HG03342 (cell line): ENCODE measurements around the gene TEX48.

Experiments
- ATAC-seq: cut with Tn5 transposase; IDR thresholded peaks from one replicate; pipeline ENCODE4 v1.9.1; 2021; ENCODE audit warnings: mild to moderate bottlenecking, moderate library complexity; ENCODE audit not compliant: unreplicated experiment

The TEX48 gene

DNA sequence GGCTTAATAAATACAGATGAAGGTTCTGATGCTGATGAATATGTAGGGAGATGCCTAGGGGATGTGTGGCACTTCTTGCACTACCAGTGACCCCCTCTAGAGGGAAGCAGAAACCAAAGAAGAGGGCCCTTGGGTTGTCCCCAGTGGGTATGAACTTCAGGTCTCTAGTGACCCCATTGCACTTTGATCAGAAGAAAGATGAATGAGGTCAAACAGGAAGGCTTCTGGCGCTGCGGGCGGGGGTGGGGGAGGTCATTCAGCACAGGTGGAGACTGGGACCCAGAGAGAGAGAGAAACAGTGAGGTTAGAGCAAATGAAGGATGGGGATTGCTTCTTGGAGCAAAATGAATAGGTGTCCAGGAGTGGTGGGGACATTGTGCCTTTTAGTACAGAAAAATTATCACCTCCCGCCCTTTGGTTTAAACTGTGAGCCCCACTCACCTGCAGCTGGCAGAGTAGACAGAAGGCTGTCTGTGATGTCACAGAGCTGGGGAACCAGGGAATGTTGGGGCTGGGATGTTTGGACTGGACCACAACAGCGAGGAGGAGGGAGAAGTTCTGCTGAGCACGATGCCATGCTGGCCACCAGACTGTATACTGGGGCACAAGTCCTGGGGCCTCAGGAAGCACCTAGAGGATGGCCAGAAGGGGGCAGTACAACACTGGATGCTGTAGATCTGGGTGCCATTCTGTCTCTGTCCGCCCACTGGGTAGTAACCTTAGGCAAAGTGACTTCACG lies at the start of gene TEX48:
Gene TEX48 (minus strand): TSS at position 599 of the 739 bp plus-strand sequence. CDS start 10,469 bp downstream, outside the sequence.
- peak; percentile 83 for ATAC-seq

- no peak for ATAC-seq
Observed at GRCh38 chr9:114731701-114732100, 49.7 kb upstream of the TEX48 start.

DNA sequence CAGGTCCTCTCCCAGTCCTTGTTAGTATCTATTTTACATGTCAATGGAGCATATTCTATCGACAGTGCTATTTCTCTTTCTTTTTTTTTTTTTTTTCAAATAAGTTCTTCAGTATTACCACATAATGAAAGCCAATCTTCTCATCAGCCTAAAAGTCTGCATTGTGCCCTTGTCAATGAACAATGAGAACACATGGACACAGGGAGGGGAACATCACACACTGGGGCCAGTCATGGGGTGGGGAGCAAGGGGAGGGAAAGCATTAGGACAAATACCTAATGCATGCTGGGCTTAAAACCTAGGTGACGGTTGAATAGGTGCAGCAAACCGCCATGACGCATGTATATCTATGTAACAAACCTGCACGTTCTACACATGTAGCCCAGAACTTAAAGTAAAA lies 47.7 kb upstream of the TEX48 start:
- no peak for ATAC-seq

DNA sequence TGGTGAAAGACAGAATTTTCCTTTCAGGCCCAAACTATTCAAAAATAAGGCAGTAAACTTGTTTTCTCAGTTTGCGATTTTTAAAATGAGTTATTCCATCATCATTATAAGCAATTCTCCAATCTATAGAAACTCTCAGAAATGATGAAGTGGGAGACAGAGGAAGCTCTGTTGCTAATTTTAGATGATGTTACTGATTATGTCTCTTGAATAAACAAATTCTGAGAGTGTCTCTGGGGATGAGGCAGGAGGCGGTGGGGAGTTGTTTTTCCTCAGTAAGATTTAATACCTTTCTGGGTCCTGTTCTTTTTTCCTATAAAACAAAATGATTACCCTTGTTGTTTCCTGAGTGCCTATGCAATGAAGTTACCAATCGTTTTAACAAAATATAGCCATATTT lies 43.9 kb upstream of the TEX48 start:
- ATAC-seq = no peak

- no peak for ATAC-seq
Observed at GRCh38 chr9:114724744-114725143, 42.8 kb upstream of the TEX48 start.

DNA sequence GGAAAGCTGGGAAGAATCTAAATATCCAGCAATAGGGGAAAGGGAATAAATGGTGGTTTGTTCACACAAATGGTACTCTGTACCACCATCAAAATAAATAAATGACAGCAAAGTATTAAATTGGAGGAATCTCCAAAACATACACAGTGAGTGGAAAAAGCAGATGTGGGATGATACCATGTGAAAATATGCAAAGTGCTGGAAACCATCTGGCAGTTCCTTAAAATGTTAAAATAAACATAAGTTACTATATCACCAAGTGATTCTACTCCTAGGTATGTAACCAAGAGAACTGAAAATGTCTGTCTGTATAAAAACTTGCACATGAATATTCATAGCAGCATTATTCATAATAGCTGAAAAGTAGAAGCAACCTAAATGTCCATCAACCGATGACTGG lies 41.9 kb upstream of the TEX48 start:
- ATAC-seq = no peak

- no peak for ATAC-seq
Observed at GRCh38 chr9:114722937-114723620, 41.1 kb upstream of the TEX48 start.

- no peak for ATAC-seq
Observed at GRCh38 chr9:114722081-114722621, 40.2 kb upstream of the TEX48 start.

GRCh38 chr9:114721491-114722079 lies 39.6 kb upstream of the TEX48 start:
- ATAC-seq = no peak

DNA sequence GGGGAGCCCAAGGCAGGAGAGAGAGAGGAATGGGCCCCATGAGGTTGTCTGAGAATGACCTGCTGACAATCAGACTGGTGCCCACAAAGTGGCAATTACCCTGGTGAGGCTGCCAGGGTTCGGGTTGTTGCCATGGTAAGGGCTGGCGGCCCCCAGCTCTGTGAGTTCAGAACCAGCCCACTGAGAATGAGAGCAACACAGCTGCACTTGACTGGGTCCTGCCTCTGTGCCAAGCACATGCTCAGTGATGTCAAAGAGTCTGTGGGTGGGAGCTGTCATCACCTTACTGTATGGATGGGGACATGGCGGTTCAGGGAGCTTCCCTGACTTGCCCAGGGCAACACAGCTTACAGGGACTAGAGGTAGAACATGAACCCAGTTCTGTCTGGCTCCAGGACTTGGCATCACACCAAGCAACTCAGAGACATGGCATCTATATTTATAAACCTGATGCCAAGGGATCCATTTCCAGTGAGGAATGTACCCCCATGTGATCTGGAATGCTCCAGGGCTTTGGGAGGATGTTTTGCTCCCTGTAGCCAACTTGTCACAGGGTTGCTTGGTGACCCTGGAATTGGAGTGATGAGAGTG lies 38.2 kb upstream of the TEX48 start:
- ATAC-seq = no peak

DNA sequence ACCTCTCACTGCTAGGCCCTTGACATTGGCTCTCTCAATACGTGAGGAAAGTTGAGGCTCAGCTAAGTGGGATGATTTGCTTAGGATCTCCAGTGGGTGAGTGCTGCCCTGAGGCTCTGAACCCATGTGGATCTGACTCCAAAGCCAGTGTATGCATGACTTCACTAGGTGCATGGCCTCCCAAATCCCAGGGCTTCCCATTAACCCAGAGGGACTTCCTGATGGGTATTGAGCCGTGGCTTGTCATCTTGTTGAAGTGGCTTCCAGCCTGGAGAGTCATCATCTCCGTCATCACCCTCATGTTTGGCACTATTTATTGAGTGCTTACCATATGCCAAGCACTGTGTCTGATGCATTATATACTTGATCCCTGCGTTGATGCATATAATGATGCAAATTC lies 37.3 kb upstream of the TEX48 start:
- ATAC-seq = no peak

- ATAC-seq = peak; percentile 69
Observed at GRCh38 chr9:114718801-114719221, 36.8 kb upstream of the TEX48 start.

DNA sequence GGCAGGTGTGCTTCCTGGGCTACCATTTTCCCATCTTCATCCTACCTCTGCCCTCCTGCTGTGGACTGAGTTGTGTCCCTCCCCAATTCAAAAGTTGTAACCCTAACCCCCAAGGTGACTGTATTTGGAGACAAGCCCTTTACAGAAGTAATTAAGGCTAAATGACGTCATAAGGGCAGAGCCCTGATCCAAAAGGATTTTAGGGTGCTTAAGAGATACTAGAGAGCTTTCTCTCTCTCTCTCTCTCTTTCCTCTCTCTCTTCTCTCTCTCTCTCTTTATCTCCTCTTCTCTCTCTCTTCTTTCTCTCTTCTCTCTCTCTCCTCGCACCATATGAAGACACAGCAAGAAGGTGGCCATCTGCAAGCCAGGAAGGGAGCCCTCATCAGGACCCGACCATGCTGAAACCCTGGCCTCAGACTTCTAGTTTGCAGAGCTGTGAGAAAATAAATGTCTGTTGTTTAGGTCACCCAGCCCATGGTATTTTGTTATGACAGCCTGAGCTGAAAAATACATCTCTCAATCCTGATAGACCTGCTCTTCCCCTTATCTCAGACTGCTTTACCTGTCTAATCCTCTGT lies 36.0 kb upstream of the TEX48 start:
- ATAC-seq = no peak

GRCh38 chr9:114709636-114710035 lies 27.6 kb upstream of the TEX48 start:
- ATAC-seq = no peak

DNA sequence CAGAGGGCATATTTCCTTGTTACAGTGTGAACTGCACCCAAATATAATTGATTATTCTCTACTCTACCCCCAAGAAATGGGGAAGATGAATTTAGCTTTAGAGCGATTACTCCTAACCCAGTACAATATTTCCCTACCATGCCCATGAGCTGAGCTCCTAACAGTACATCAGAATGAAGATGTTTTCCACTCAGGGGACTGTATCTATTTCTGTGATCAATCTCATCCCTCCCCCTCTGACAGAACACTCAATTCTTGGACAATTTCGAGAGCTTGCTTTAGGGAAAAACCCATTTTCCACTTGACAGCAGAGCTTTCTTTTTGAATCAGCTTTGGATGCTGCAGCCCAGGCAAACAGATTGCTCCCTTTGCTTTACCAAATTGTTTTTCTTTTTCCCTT lies 24.7 kb upstream of the TEX48 start:
- no peak for ATAC-seq

DNA sequence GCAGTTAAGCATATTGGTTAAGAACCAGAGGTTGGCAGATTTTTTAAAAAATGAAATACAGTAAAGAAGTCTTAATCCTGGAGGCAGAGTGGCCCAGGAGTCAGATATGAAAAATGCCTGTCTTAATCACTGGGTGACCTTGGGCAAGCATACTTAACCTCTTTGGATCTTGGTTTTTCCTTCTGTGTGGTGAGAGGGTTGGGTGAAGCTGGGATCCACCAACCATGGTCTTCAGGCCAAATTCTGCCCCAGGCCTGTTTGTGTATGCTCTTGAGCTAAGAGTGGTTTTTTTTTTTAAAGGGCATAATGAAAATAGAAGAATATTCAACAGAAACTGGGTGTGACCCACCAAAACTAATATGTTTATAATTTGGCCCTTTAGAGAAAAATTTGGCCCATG lies 20.0 kb upstream of the TEX48 start:
- no peak for ATAC-seq

DNA sequence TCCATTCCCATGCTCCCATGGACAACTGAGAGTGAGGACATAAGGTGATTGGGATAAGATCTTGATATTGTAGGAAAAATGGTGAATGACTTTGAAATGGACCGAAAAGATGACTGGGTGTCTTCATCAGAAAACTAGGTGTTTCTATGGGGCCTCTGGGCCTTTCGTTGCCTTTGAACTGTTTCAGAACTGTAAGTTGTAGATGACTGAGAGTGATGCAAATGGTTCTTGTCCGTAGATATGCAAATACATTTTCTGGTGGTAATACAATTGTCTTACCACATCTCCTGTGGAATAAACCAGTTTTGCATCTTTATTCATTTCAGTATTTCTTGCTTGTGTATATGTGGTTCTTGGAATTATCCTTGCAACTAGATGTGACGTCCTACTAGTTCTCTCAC lies 16.0 kb upstream of the TEX48 start:
- peak; percentile 38 for ATAC-seq

DNA sequence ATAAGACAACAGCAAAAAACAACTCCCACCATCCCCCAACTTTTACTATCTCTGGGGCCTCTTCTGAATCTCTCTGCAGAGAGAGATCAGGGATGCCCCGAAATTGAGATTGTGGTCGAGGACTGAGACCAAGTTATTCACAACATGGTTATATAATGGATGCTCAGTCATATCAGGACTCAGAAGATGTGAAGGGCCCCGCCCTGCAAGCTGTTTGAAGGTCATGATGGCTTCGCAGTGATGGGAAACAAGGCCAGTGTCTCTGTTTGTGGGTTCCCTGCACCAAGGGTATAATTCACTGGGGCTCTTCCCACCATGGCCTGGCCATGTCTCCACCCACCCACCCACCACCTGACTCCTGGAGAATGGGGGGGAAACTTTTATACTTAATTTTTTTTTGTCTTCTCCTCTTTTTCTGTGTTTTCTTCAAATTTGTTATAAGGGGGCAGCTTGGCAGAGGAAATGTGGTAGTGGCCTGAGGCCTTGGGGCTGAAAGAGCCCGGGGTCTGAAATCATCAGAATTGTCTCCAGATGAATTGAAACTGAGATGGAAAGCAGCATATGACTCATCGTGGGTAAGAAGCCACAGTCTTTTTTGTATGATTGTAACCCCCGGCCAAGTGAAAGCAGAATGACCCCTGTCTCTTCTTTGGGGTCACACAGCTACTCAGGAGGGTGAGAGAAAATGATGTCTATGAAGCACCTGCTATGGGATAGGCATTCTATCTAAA lies 15.0 kb upstream of the TEX48 start:
- peak; percentile 60 for ATAC-seq

- no peak for ATAC-seq
Observed at GRCh38 chr9:114695948-114696347, 14.0 kb upstream of the TEX48 start.

- ATAC-seq = peak; percentile 45
Observed at GRCh38 chr9:114694719-114695269, 12.8 kb upstream of the TEX48 start.
